ENCODE data around the gene FYN.
"Not testable (repeated sequence)": the region's sequence is repeated elsewhere in the genome, so short reads cannot be mapped to it uniquely, and the experiment has no call there.

FYN gene

DNA sequence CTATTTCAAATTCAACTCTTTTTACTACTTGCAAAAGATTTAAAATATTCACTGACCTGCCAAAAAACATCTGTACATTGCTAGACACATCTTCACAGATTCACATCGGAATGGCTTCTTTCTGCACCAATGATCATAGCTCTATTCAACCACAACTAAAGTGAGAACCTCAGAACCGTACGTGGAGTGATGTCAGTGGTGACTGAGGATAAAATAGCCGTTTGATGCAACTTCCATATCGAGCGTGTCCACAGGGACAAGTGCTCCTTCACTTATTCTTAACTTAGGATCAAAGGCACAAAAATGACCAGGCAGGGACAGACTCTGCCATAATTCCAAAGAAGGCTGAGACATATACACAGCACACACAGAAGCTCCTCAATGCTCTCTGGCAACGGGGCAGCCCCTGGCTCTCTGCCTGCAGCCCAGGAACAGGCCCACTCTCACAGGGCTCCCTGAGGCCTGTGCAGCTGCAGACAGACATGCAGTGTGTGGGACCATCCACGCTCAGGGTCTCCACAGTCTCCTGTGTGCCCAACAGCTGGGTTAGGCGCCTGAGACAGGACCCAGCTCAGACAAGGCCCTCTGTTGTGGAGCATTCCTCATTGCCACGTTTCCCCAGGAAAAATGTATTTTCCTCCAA lies 22.8 kb downstream of the FYN start:
- peak in 3 of 14 donors; percentile 33 to 62 (median 34) for DNase-seq

DNA sequence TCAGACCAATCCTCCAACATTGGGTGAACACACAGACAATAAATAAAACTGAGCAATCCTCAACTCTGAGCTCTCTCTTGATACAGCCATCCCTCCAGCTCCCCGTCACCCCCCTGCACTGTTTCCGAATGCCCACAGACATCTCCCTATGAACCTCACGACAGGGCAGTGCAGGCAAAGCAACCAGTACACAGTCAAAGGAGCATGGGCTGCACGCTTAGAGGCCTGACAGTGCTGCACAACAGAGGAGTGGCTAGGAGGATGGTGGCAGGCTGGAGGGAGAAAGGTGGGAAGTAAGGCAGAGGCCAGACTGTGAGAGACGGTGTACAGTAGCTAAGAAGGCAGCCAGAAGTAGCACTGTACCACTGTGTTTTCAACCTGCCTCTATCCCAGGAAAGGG lies 24.0 kb downstream of the FYN start:
- DNase-seq: no peak

GRCh38 chr6:111848262-111848812 lies 24.9 kb downstream of the FYN start:
- no peak for DNase-seq

DNA sequence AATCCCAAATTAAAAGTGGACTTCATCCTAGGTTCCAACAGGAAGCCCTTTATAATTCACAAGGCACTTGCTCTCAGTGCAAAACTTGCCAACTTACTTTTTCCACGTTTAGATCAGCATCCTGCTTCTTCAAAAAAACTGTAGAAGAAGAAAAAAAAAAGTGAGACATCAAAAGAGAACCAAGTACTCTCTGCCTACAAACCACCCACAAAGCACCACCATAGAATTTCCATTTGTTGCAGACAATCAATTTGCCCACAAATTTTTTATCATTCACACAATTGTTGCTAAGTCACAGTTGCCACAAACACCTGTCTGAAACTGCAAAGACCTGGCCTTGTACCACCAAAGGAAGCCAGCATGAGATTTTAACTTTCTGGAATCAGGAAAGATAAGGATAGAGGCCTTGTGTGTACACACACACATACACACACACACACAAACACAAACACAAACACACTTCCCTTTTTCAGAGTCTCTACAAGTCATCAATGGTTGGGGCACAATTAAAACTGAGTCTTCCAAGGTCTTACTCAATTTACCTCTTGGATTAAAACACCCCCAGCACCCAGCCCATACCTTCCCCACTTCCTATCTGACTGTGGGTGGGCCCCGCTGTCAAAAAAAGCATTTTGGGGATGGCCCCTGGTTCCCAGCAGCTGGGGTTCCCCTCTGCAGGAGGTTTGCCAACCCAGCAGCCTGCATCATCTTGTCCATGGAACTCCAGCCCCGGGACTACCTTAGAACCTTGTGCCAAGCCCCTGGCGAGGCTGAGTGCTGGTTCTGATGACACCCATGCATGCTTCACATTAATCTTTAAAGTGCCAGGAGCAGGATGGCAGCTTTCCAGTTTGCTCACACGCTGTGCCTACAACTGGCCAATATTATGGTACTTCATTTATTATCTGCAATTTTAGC lies 26.5 kb downstream of the FYN start:
- peak in 1 of 14 donors; percentile 21 for DNase-seq

GRCh38 chr6:111846066-111846465 lies 27.2 kb downstream of the FYN start:
- DNase-seq: no peak

DNA sequence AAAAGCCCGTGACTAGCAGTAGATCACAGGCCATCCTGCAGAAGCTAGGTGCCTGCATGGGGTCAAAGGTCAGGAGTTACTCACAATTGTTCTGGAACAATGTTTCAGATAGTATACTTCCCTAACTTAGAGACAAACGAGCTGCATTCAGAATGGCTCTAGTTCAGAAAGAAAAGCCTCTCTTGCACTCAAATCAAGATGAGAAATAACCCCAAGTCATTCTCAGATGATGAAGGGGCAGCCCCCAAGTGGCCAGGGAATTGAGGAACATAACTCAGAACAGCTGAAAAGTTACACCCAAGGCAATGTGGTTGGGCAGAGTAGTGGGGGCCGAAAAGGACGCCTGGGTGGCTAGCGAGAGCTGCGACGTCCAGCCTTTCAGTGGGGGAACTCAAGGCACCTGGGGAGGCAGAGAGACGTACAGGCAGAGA lies 27.8 kb downstream of the FYN start:
- no peak for DNase-seq

- peak in 6 of 14 donors; percentile 12 to 43 (median 26) for DNase-seq
These were observed 28.3 kb downstream of the FYN start for GRCh38 chr6:111844921-111845320.

GRCh38 chr6:111844376-111844775 lies 28.9 kb downstream of the FYN start:
- DNase-seq: no peak

- DNase-seq: peak in 1 of 14 donors; percentile 15
These were observed 29.7 kb downstream of the FYN start for GRCh38 chr6:111843347-111844147.

DNA sequence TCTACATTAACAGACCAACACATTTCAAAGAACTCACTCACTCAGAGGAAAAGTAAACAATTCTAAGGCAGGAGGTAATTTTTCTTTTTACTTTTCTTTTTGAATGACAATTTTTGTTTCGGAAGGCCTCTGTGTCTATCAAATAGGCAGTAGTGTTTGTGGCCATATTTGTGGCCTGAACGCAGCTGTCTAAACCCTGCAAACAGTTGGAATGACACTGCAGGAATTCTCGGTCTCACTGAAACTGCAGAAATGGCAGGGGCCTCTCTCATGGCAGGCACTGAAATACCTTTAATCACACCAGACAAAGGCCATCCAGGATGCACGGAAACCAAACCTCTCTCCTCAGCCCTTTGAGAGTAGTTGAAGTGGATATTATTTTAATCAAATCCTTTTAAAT lies 30.4 kb downstream of the FYN start:
- no peak for DNase-seq

GRCh38 chr6:111842271-111842822 lies 30.9 kb downstream of the FYN start:
- no peak for DNase-seq

DNA sequence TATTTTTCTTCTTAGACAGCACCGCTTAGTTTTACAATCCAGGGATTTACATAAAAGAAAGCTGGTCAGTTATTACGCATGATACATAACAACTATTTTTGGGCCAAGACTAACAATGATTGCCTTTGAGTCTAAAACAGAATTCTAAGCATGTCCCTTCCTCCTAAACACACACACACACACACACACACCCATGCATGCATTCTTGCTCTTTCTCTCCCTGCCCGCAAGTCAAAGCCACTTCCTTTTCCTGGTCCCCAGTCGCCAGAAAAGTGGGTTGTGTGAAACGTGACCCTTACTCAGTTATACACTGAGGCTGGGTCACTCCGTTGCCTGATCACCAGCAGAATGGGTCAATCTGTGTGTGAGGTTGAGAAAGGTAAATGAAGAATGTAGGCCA lies 31.4 kb downstream of the FYN start:
- no peak for DNase-seq

GRCh38 chr6:111840803-111841202 lies 32.4 kb downstream of the FYN start:
- no peak for DNase-seq

DNA sequence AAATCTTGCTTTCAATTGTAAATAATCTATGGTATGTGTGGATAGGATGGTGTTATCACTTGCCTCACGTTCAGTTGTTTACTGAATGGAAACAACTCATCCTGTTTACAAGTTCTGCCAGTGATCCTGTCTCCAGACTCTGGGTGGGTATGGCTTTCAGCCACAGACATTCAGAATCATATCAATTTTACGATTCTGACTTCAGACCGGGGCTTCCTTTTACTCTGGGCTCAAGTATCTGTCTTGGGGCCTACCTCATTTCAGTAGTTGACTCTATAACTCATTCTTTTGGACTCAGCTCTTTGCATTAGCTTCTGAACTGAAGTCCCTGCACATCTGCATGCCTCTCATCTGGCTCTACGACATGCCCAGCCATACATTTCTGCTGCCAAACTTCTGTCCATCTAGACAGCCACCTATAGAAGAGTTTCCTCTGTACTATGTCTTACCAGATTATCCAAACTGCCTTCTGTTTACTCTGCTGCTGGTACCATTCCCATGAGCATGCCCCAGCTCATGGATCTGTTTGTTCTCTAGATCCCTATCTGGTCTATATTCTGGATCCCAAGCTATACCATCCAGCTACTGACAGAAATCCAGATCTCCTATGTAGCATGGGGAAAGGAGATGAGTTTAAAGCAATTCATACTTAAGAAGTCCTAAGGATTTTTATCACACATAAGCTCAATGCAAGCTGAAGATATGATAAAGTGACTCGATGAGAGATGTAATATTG lies 34.3 kb downstream of the FYN start:
- DNase-seq: no peak

DNA sequence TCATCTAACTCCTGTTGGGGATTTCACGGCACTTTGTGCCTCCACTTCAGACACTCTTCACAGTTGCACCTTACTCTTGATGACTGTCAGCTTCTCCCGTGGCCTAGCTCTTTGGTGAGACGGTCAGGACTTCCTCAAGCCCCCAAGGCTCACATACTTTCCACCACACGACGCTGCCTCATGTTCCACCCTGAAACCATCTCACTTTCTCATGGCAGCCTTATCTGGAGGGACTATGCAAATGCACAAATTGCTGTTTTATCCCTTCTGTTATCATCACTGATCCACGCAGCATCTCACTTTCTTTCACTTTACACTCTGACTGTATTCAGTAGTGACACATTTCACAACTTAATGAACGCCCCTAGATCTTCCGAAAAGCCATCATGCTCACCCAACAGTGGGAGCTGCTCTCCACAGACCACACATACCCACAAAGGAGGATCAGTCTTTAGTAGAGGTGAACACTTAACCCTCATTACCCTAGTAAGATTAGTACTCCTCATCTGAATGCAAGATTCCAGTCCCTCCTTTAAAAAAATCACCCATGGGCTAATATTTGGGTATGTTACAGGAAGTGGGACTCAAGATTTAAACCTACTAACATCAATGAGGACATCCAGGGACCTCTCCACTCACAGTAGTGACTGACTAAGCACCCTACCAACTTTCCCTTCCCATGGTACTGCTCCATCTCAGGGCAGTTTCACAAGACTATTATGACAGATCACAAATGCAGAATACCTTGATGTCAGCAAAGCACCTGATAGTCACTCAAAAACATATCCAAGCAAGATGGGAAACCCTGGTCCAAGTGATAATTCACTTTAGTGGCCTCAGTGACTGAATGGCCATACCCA lies 35.4 kb downstream of the FYN start:
- no peak for DNase-seq

DNA sequence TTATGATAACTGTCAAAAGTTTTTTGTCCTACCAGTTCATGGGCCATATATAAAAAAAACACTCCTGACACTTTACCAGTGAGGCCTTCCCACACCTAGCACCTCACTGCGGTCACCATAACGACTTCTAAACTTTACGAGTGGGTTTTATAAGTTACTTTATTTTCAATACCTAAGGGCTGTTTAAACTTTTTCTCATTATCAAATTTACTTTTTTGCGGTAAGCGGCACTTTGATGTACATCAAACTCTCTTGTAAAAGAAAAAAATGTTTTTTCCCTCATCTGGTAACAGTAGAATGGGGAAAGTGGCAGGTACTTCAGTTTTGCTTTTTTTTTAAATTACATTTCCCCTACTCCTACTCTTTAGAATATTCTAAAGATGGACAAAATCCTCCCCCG lies 36.2 kb downstream of the FYN start:
- DNase-seq: no peak

GRCh38 chr6:111835807-111836206 lies 37.4 kb downstream of the FYN start:
- DNase-seq: no peak

- not testable (repeated sequence) for DNase-seq
These were observed 37.9 kb downstream of the FYN start for GRCh38 chr6:111835398-111835797.

GRCh38 chr6:111834356-111834755 lies 38.9 kb downstream of the FYN start:
- no peak for DNase-seq

GRCh38 chr6:111832833-111833418 lies 40.3 kb downstream of the FYN start:
- no peak for DNase-seq

Data from C1 segment of cervical spinal cord (tissue), 14 donors.